CD4-positive, alpha-beta T cell (primary cell): ENCODE results near the gene UVSSA. TPM values are rescaled to one million over a fixed set of nuclear protein-coding genes. Genes with fewer than 3 reads are reported as not detected.

Experiments
- ATAC-seq: fragments of 200-7000 bp; cut with Tn5 transposase; one replicate; pipeline ENCODE4 v1.10.0; 2022; ENCODE audit warnings: mild to moderate bottlenecking; ENCODE audit not compliant: poor library complexity
- CTCF ChIA-PET: fragments of 350-600 bp; sonication (Branson Sonifier 250); formaldehyde crosslinking; loops from one replicate; lab custom pipeline; 2021; ENCODE audit warnings: antibody characterized with exemption, inconsistent platforms; lab: Charles Lee
- POLR2A ChIA-PET: fragments of 350-600 bp; sonication (Branson Sonifier 250); formaldehyde crosslinking; loops from one replicate; lab custom pipeline; 2021; ENCODE audit warnings: antibody characterized with exemption, inconsistent platforms; lab: Charles Lee
- DNase-seq, 14 experiments: peaks; one replicate each; pipeline ENCODE4 v3.0.0-alpha.2; 2013 to 2020; ENCODE audit warnings: mixed read lengths in 2 of 14
- H3K27ac ChIP-seq, 2 donors: one replicate each; pipeline versions ENCODE4 v1.5.1 to v1.7.0; 2013; ENCODE audit warnings: low read length in 2 of 2, low read depth in 1 of 2, mild to moderate bottlenecking in 1 of 2
- H3K27me3 ChIP-seq, 2 experiments: 1 replicate in 1 of 2; 2 replicates in 1 of 2; pipeline versions ENCODE4 v1.6.1 to v1.7.0; 2013; ENCODE audit warnings: low read length in 2 of 2, control low read depth in 1 of 2, mild to moderate bottlenecking in 1 of 2, moderate library complexity in 1 of 2; ENCODE audit not compliant: insufficient read depth in 2 of 2, control insufficient read depth in 1 of 2
- H3K36me3 ChIP-seq: one replicate; pipeline ENCODE4 v1.6.1; 2013; ENCODE audit warnings: low read length, control low read depth; ENCODE audit not compliant: insufficient read depth
- H3K4me1 ChIP-seq: one replicate; pipeline ENCODE4 v1.6.1; 2013; ENCODE audit warnings: low read length, control low read depth; ENCODE audit not compliant: insufficient read depth
- H3K4me3 ChIP-seq: one replicate; pipeline ENCODE4 v1.5.1; 2013; ENCODE audit warnings: mild to moderate bottlenecking, low read length, moderate library complexity
- H3K9me3 ChIP-seq, 2 experiments: 1 replicate in 1 of 2; 2 replicates in 1 of 2; pipeline versions ENCODE4 v1.6.1 to v1.7.0; 2013; ENCODE audit warnings: low read length in 2 of 2, mild to moderate bottlenecking in 2 of 2, control low read depth in 1 of 2, moderate library complexity in 1 of 2; ENCODE audit not compliant: control insufficient read depth in 1 of 2, insufficient read depth in 1 of 2
- H3K27ac Mint-ChIP-seq: one replicate; pipeline ENCODE4 v1.8.0; 2020; ENCODE audit warnings: mixed read lengths
- H3K27me3 Mint-ChIP-seq: one replicate; pipeline ENCODE4 v1.8.0; 2021; ENCODE audit warnings: mixed read lengths
- H3K36me3 Mint-ChIP-seq: one replicate; pipeline ENCODE4 v1.8.0; 2021; ENCODE audit warnings: low read depth, mixed read lengths
- H3K4me1 Mint-ChIP-seq: one replicate; pipeline ENCODE4 v1.8.0; 2021; ENCODE audit warnings: low read depth, mixed read lengths
- H3K4me3 Mint-ChIP-seq: one replicate; pipeline ENCODE4 v1.8.0; 2020; ENCODE audit warnings: mild to moderate bottlenecking, mixed read lengths
- H3K9me3 Mint-ChIP-seq: one replicate; pipeline ENCODE4 v1.8.0; 2020; ENCODE audit warnings: mixed read lengths
- CTCF ChIP-seq: fragments of 200-600 bp; IDR thresholded peaks from one replicate; pipeline ENCODE4 v1.8.0; 2022; ENCODE audit warnings: antibody characterized with exemption, mild to moderate bottlenecking
- intact Hi-C, 2 experiments: fragments of 100-400 bp; cut with DNase I in 1 of 2; cut with micrococcal nuclease in 1 of 2; formaldehyde crosslinking; loops; one replicate each; pipeline versions ENCODE4 v1.15.1 to v1.9.0; 2023 to 2025; cut with DNase I, micrococcal nuclease
- total RNA-seq, 174 experiments: library from RNA in 2 of 174; stranded (reverse) in 2 of 174; gene quantifications; one replicate each; pipeline ENCODE4 v1.2.3 and lab custom pipeline; 2021 to 2026

UVSSA gene
- total RNA-seq, 2 experiments from 2014 or later = 31.1 to 33.1 TPM

- ATAC-seq (no peak), DNase-seq (no peak)
- Histone ChIP-seq H3K36me3 (peaks cover 51% of the 10 kb centered on the region), H3K9me3 (no peaks in the 10 kb centered on the region), H3K27ac (no peak overlapping the region), H3K4me3 (no peak overlapping the region), H3K4me1 (peaks cover 6% of the 10 kb centered on the region), H3K27me3 (no peaks in the 10 kb centered on the region)
- H3K27me3 Mint-ChIP-seq = no peaks in the 10 kb centered on the region
- no peaks in the 10 kb centered on the region for H3K9me3 Mint-ChIP-seq
- no peak for TF ChIP-seq CTCF
- POLR2A ChIA-PET = interaction anchor here (2.5 kb wide), 1 partner anchor 10 kb away, joined by 10 read pairs; the partner anchor contains the start of gene UVSSA
- peaks cover 9% of the 10 kb centered on the region for H3K36me3 Mint-ChIP-seq
- no peak overlapping the region for H3K27ac Mint-ChIP-seq
- no peak overlapping the region for H3K4me3 Mint-ChIP-seq
- no peaks in the 10 kb centered on the region for H3K4me1 Mint-ChIP-seq
- intact Hi-C loops = loop anchor here in 1 of 2 experiments (2.0 kb wide), 1 partner anchor 247 kb away; no protein-coding TSS in a partner anchor
- CTCF ChIA-PET = no interaction called here
These were observed 10.6 kb downstream of the UVSSA start for GRCh38 chr4:1357356-1358248.

DNA sequence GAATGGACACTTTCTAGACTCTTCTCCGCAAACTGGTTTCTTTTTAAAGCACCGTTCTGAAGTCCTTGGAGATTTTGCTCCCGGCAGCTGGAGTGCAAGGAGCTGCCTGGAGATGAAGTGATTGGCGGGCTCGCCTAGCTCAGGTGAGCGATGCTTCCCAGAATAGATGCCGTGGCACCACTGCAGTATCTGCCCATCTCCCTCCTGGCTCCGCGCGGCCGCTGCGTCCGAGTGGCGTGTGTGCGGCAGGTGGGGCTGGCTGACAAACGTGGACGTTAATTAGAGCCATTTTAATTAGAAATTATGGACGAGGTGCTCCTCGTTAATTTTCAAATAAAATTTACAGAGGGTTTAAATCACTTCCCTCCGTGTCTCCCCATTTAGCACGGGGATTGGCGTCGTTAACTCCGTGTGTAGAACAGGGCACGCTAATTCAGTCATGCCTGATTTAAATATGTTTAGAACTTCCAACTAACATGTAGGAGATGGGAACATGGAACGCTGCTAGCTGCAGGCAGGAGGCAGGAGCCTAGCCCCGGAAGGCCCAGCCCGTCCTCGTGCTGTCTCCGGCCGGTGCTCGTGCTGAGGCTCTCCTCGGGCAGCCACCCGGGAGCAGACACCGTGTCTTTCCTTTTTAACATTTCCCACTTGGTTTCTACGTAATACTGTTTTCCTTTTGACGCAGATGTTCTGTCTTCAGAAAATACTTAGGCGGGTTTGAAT is 11.6 kb downstream of the UVSSA start:
- no peak overlapping the region for H3K27ac Mint-ChIP-seq
- DNase-seq = no peak
- no peaks in the 10 kb centered on the region for H3K4me1 Mint-ChIP-seq
- no peaks in the 10 kb centered on the region for H3K9me3 Mint-ChIP-seq
- Histone ChIP-seq H3K4me1 (peaks cover 6% of the 10 kb centered on the region), H3K27me3 (no peaks in the 10 kb centered on the region), H3K9me3 (no peaks in the 10 kb centered on the region), H3K36me3 (peaks cover 44% of the 10 kb centered on the region), H3K4me3 (no peak overlapping the region), H3K27ac (no peak overlapping the region)
- no peak overlapping the region for H3K4me3 Mint-ChIP-seq
- intact Hi-C loops = no loop called here
- no peaks in the 10 kb centered on the region for H3K27me3 Mint-ChIP-seq
- TF ChIP-seq CTCF = no peak
- POLR2A ChIA-PET = no interaction called here
- peaks cover 15% of the 10 kb centered on the region for H3K36me3 Mint-ChIP-seq
- ATAC-seq = no peak
- CTCF ChIA-PET = no interaction called here

DNA sequence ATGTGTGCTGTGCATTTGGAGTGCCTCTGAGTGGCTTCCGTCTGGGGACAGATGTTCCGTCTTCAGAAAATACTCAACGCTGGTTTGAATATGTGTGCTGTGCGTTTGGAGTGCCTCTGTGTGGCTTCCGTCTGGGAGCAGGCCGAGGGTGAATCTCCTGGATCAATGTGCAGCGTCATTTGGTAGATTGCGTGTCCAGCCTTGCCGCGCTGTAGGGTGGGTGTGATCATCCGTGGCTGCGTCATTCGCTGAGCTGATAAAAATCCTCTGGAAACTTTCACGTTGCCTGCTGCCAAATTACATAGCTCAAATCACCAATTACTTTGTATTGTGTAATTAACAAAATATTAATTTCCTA is 12.1 kb downstream of the UVSSA start:
- Mint-ChIP-seq H3K9me3 (no peaks in the 10 kb centered on the region), H3K4me3 (no peak overlapping the region), H3K4me1 (no peaks in the 10 kb centered on the region), H3K36me3 (peaks cover 15% of the 10 kb centered on the region), H3K27me3 (no peaks in the 10 kb centered on the region), H3K27ac (no peak overlapping the region)
- intact Hi-C loops = no loop called here
- Histone ChIP-seq H3K4me1 (peaks cover 6% of the 10 kb centered on the region), H3K4me3 (no peak overlapping the region), H3K27ac (no peak overlapping the region), H3K36me3 (peaks cover 39% of the 10 kb centered on the region), H3K9me3 (no peaks in the 10 kb centered on the region), H3K27me3 (no peaks in the 10 kb centered on the region)
- POLR2A ChIA-PET = no interaction called here
- ATAC-seq (no peak), DNase-seq (no peak)
- CTCF ChIA-PET = no interaction called here
- no peak for TF ChIP-seq CTCF
